Calu3 (cell line): ENCODE measurements around the gene LEFTY1. TPM values are rescaled to one million over a fixed set of nuclear protein-coding genes. Genes with fewer than 3 reads are reported as not detected.

Experiments
- BruUV-seq: library from RNA; stranded (reverse); fragments of 400-500 nt; replicated peaks from 2 replicates; lab custom pipeline; 2021; lab: Mats Ljungman, UMichigan
- CTCF ChIA-PET: fragments of 300-600 bp; sonication (Branson Sonifier 250); formaldehyde crosslinking; loops from one replicate; lab custom pipeline; 2022; ENCODE audit warnings: antibody characterized with exemption; lab: Charles Lee
- DNase-seq: peaks from one replicate; pipeline ENCODE4 v3.0.0; 2022
- H3K27ac Mint-ChIP-seq: one replicate; pipeline ENCODE4 v1.8.0; 2022; ENCODE audit warnings: mixed read lengths; ENCODE audit not compliant: unreplicated experiment
- H3K27me3 Mint-ChIP-seq: one replicate; pipeline ENCODE4 v1.8.0; 2022; ENCODE audit warnings: mixed read lengths; ENCODE audit not compliant: unreplicated experiment
- H3K36me3 Mint-ChIP-seq: one replicate; pipeline ENCODE4 v1.8.0; 2022; ENCODE audit warnings: mild to moderate bottlenecking, moderate library complexity, mixed read lengths; ENCODE audit not compliant: insufficient read depth, unreplicated experiment
- H3K4me1 Mint-ChIP-seq: one replicate; pipeline ENCODE4 v1.8.0; 2022; ENCODE audit warnings: mild to moderate bottlenecking, low read depth, mixed read lengths; ENCODE audit not compliant: unreplicated experiment
- H3K4me3 Mint-ChIP-seq: one replicate; pipeline ENCODE4 v1.8.0; 2022; ENCODE audit warnings: mild to moderate bottlenecking, low read depth, moderate library complexity, mixed read lengths; ENCODE audit not compliant: unreplicated experiment
- H3K9me3 Mint-ChIP-seq: one replicate; pipeline ENCODE4 v1.8.0; 2022; ENCODE audit warnings: low read depth, mixed read lengths; ENCODE audit not compliant: unreplicated experiment
- CTCF ChIP-seq: fragments of 200-600 bp; IDR thresholded peaks from one replicate; pipeline ENCODE4 v1.8.0; 2022; ENCODE audit warnings: antibody characterized with exemption; ENCODE audit not compliant: unreplicated experiment
- intact Hi-C: fragments of 100-400 bp; cut with micrococcal nuclease; formaldehyde crosslinking; loops from one replicate; pipeline ENCODE4 v1.10.0; 2022; ENCODE audit not compliant: unreplicated experiment
- total RNA-seq: library from RNA; stranded (reverse); gene quantifications from 2 replicates; pipeline ENCODE4 v1.2.3, GENCODE V29; 2022

The LEFTY1 gene
- total RNA-seq, 1 experiment from 2014 or later: not detected

GRCh38 chr1:225897595-225898514 is 8.9 kb upstream of the LEFTY1 start:
- CTCF ChIA-PET: interaction anchor here (0.6 to 1.7 kb wide), 10 partner anchors 9 to 417 kb away, joined by 3 to 15 read pairs (median 6); partner anchors contain the start of genes PYCR2, SRP9 and TMEM63A
- BruUV-seq: no TSS peak
- no peak overlapping the region for H3K4me3 Mint-ChIP-seq
- H3K4me1 Mint-ChIP-seq: peaks cover 35% of the 10 kb centered on the region
- H3K27ac Mint-ChIP-seq: peak overlapping the region; percentile 77
- no peak for DNase-seq
- intact Hi-C loops: no loop called here
- no peaks in the 10 kb centered on the region for H3K36me3 Mint-ChIP-seq
- no peaks in the 10 kb centered on the region for H3K9me3 Mint-ChIP-seq
- TF ChIP-seq CTCF: no peak
- no peaks in the 10 kb centered on the region for H3K27me3 Mint-ChIP-seq

GRCh38 chr1:225896937-225897549 is 8.1 kb upstream of the LEFTY1 start:
- BruUV-seq: no TSS peak
- Mint-ChIP-seq H3K27ac (peak overlapping the region; percentile 77), H3K27me3 (no peaks in the 10 kb centered on the region), H3K36me3 (no peaks in the 10 kb centered on the region), H3K4me1 (peaks cover 37% of the 10 kb centered on the region), H3K4me3 (no peak overlapping the region), H3K9me3 (no peaks in the 10 kb centered on the region)
- intact Hi-C loops: no loop called here
- CTCF ChIA-PET: interaction anchor here (0.5 to 1.7 kb wide), 13 partner anchors 10 to 589 kb away, joined by 3 to 15 read pairs (median 5); partner anchors contain the start of genes PYCR2, SRP9 and TMEM63A
- TF ChIP-seq CTCF: no peak
- peak; percentile 79 for DNase-seq

- DNase-seq: no peak
- no TSS peak for BruUV-seq
- no peak for TF ChIP-seq CTCF
- Mint-ChIP-seq H3K27me3 (no peaks in the 10 kb centered on the region), H3K36me3 (peaks cover under 1% of the 10 kb centered on the region), H3K4me1 (peaks cover 42% of the 10 kb centered on the region), H3K9me3 (no peaks in the 10 kb centered on the region), H3K4me3 (no peak overlapping the region), H3K27ac (peak overlapping the region; percentile 77)
- CTCF ChIA-PET: interaction anchor here (0.5 to 1.7 kb wide), 11 partner anchors 10 to 589 kb away, joined by 3 to 15 read pairs (median 5); partner anchors contain the start of genes PYCR2, SRP9 and TMEM63A
- intact Hi-C loops: no loop called here
These were observed 7.5 kb upstream of the LEFTY1 start for GRCh38 chr1:225896494-225896893.

- DNase-seq: no peak
- CTCF ChIA-PET: interaction anchor here (0.6 to 1.0 kb wide), 2 partner anchors 11 to 50 kb away, joined by 3 read pairs; no protein-coding TSS in a partner anchor
- intact Hi-C loops: no loop called here
- peaks cover 44% of the 10 kb centered on the region for H3K4me1 Mint-ChIP-seq
- H3K27me3 Mint-ChIP-seq: no peaks in the 10 kb centered on the region
- no TSS peak for BruUV-seq
- no peaks in the 10 kb centered on the region for H3K9me3 Mint-ChIP-seq
- H3K4me3 Mint-ChIP-seq: no peak overlapping the region
- H3K27ac Mint-ChIP-seq: peak overlapping the region; percentile 67
- H3K36me3 Mint-ChIP-seq: peaks cover 11% of the 10 kb centered on the region
- TF ChIP-seq CTCF: no peak
These were observed 3.4 kb upstream of the LEFTY1 start for GRCh38 chr1:225892307-225892706.
